AG09309 (cell line): Measurements from ENCODE around the gene BPIFB3.

ENCODE experiments used
- DNase-seq: peaks from one replicate; pipeline ENCODE4 v3.0.0-alpha.2; 2010; ENCODE audit warnings: low read depth
- H3K4me3 ChIP-seq: 2 replicates; pipeline ENCODE4 v1.5.1; 2011; ENCODE audit warnings: mild to moderate bottlenecking, low read depth, low read length, moderate library complexity; ENCODE audit not compliant: control insufficient read depth
- TF ChIP-seq, protein P1 (sequence below): IDR thresholded peaks from 2 replicates; pipeline ENCODE4 v1.5.1; 2011; ENCODE audit warnings: mild to moderate bottlenecking, low read depth, low read length, inconsistent platforms; ENCODE audit not compliant: insufficient read depth, control insufficient read depth; ENCODE audit errors: missing control alignments

Gene BPIFB3

DNA sequence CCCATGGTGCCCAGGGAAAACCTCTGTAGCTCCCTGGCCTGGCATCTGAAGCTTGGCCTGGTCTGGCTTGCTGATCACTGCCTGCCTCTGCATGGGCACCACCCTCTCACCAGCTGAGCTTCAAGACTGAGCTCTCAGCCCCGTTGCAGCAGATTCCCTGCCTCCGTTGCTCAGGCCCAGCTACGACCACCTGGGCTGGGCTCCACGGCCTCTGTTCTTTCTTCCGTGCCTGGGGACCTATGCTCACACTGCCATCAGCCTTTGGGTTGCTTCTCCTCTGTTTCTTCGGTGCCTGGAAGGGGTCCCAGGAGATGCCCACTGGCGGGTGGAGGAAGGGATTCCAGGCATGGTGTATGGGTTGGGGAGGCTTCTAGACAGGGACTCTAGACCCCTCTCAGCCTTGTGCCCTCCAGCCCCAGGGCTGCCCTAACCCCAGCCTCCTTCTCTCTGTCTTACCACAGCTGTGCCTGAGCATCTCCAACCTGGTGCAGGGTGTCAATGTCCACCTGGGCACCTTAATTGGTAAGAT lies 37.1 kb upstream of the BPIFB3 start:
- H3K4me3 ChIP-seq, result no peak overlapping the region
- TF ChIP-seq, protein P1, sequence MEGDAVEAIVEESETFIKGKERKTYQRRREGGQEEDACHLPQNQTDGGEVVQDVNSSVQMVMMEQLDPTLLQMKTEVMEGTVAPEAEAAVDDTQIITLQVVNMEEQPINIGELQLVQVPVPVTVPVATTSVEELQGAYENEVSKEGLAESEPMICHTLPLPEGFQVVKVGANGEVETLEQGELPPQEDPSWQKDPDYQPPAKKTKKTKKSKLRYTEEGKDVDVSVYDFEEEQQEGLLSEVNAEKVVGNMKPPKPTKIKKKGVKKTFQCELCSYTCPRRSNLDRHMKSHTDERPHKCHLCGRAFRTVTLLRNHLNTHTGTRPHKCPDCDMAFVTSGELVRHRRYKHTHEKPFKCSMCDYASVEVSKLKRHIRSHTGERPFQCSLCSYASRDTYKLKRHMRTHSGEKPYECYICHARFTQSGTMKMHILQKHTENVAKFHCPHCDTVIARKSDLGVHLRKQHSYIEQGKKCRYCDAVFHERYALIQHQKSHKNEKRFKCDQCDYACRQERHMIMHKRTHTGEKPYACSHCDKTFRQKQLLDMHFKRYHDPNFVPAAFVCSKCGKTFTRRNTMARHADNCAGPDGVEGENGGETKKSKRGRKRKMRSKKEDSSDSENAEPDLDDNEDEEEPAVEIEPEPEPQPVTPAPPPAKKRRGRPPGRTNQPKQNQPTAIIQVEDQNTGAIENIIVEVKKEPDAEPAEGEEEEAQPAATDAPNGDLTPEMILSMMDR, result no peak
- DNase-seq, result no peak

DNA sequence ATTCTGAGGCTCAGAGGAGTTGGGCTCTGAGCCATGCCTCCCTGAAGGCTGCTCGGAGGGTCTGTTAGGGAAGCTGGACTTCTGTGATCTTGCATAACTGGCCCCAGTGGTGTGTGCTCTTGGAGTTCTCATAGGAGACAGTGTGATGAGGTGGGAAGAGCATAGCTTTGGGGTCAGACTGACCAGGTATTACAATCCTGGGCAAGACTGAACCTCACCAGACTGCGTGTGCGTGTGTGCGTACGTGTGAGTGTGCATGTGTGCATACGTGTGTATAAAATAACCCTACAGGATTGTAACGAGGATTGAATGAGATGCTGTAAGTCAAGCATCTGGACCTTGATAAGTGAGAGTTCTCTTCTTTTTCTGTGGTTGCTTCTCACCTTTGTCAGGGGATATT lies 36.2 kb upstream of the BPIFB3 start:
- TF ChIP-seq, protein P1, result no peak
- H3K4me3 ChIP-seq, result no peak overlapping the region
- no peak for DNase-seq

DNA sequence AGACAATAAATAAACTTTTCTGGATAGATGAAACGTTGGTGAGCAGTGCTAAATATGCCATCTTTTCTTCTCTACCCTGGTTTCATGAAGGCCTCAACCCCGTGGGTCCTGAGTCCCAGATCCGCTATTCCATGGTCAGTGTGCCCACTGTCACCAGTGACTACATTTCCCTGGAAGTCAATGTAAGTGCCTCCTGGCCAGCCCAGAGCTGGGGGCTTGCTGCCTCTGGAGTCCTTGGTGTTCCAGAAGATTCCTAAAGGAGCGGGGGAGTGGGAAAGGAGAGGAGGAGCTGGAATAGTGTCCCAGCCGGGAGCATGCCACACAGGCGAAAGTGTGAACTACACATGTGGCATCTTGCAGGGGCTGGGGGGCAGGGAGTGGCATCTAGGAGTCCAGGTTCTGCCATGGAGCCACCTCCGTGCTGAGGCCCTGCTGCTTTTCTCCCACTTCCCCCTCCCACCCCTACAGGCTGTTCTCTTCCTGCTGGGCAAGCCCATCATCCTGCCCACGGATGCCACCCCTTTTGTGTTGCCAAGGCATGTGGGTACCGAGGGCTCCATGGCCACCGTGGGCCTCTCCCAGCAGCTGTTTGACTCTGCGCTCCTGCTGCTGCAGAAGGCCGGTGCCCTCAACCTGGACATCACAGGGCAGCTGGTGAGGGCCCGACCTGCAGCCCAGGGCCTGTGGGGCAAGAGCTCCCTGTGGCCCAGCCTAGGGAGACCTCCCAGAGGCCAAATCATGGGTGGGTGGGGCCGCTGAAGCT lies 35.4 kb upstream of the BPIFB3 start:
- no peak for DNase-seq
- no peak overlapping the region for H3K4me3 ChIP-seq
- TF ChIP-seq, protein P1, result no peak

DNA sequence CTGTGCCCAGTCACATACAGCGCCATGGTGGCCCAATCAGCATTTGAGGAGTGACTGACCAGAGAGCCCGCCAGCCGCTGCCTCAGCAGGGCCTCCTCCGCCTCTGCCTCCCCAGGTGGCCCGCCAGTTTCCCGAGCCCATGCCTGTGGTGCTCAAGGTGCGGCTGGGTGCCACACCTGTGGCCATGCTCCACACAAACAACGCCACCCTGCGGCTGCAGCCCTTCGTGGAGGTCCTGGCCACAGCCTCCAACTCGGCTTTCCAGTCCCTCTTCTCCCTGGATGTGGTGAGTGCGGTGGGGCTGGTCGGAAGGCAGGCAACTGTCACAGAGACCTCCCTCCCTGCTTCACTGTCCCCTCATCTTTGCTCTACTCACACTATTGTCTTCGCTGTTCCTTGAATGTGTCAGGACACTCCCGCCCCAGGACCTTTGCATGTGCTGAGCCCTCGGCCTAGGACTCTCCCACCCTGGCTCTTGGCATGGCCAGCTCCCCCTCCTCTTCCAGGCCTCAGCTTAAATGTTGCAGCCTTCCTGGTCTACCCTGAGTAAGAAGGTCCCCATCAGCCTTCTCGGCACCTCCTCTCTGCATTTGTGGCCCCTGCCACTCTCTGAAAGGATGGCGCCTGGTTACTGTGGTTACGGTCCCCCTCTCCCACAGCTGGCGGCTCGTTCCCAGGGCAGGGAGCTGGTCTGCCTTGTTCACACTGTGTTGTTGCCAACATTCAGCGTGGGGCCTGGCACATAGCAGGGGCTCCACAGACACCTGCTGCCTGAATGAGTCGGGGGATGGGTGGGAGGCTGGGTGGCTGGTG lies 34.0 kb upstream of the BPIFB3 start:
- TF ChIP-seq, protein P1, result no peak
- H3K4me3 ChIP-seq, result no peak overlapping the region
- DNase-seq, result no peak

DNA sequence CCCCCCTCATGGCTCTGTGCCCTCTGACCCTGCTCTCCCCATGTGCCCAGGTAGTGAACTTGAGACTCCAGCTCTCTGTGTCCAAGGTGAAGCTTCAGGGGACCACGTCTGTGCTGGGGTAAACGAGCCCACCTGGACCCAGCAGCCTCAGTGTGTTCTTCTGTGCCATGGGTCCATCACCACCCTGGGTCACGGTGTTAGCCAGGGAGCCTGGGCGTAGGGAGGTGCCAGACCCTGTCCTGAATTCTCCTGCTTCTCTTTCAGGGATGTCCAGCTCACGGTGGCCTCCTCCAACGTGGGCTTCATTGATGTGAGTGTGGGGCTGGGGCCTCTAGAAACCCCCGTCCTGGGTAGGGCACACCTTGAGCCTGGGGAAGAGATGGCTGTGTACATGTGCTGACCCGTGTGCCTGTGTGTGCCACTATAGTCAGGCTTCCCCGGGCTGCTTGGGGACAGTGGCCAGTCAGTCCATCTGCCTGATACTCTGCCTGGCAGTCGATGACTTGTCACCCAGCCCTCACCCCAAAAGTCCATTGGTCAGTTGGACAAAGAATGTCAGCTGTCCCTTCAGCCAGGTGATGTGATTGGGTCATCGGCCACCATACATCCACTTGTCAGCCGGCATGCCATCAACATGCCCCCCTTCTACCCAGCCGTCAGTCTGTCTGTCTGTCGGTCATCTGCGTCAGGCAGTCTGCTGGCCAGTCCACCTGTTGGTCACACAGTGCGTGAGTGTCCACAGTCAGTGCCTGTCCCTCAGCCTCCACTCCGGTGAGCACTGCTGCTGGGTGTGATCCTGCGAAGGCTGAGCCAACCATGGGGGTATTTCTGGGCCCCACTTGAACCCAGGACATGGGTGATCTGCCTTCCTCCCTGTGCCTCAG lies 33.2 kb upstream of the BPIFB3 start:
- H3K4me3 ChIP-seq, result no peak overlapping the region
- TF ChIP-seq, protein P1, result no peak
- no peak for DNase-seq

DNA sequence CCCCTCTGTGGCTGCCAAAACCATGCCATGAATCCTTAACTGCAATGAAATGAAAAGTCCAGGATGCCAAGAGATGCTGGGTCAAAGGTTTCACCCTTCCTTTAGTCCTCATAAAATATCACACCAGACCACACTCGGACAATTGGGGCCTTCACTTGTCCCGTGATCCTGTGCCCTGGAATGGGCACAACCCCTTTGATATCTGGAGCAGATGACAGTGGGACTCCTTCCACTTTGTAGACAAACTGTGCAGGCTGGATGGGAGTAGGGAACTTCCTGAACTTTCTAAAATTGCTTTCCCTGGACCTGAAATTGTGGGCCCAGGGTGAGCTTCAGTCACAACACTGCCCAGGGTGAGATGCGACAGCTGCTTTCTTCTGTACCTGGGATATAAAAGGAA lies 31.8 kb upstream of the BPIFB3 start:
- no peak overlapping the region for H3K4me3 ChIP-seq
- no peak for DNase-seq
- TF ChIP-seq, protein P1, result no peak
